NOMO-1 (cell line): Measurements from ENCODE around the gene IL2RA.

Source experiments
- DNase-seq, 2 experiments: peaks; one replicate each; lab custom pipeline; 2025; ENCODE audit not compliant: unreplicated experiment in 2 of 2; lab: John Stamatoyannopoulos, UW

IL2RA gene

DNA sequence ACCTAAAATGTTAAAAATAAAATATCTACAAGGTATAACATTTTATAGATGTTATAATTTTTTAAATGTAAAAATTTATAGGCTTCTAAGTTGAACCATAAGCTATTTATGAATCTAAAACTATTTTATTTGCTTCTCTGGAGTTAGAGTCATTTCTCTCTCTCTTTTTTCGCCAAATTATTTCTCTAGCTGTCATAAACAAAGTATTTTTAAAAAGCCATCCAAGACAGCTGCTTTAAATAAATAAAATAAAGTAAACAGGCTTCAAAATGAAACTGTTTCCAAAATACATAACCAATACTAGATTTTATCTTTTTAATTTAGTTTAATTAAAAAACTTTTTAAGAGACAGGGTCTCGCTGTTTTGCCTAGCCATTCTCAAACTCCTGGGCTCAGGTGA is 72.4 kb downstream of the IL2RA start:
- DNase-seq, result no peak

DNA sequence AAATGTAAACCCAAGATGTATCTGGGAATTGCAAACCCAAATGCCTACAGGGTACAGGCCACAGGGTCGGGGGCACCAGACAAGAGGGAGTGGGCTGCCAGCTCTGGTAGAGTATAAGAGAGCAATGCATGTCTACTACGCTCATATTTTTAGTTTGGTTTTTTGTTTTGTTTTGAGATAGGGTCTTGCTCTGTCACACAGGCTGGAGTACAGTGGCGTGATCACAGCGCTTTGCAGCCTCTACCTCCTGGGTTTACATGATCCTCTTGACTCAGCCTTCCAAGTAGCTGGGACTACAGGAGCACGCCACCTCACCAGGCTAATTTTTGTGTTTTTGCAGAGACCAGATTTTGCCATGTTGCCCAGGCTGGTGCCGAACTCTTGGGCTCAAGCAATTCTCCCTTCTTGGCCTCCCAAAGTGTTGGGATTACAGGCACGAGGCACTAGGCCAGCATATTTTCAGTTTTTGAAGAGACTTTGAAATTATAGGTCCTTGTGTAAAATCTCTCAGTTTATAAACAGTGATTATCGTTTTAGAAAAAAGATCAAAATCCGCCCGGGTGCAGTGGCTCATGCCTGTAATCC is 73.7 kb downstream of the IL2RA start:
- no peak for DNase-seq

DNA sequence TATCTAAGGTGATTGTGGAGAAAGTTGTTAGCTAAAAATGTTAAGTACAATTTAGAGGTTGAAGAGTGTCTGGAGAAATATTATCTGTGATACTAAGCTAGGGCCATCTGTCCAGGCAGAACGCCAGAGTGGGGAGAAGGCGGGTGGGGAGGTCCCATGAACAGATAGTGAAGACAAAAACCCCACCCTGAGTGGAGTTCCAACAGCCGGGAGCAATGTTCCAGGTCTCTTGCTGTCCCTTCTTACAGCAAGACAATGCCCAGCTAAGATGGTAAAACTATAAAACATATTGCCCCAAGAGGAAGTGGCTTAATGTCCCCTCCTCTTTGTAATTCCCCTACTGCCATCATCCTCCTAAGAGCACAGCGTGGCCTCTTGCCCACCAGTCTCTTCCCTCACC is 74.4 kb downstream of the IL2RA start:
- no peak for DNase-seq

DNA sequence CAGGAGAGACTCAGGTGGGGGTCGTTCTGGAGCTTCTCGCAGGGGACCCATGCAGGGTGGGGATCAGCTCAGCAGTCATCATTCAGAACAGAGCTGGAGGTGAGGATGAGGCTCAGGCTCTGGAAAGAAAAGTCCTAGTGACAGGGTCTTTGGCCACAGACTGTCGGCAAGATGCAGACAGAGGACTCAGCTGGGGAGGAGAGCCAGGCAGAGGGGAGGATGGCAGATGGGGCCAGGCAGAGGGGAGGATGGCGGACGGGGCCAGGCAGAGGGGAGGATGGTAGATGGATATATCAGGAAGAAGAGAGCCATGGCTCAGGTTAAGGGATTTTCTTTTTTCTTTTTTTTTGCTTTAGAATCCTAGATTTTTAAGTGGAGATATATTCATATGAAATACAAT is 77.1 kb downstream of the IL2RA start:
- DNase-seq, result no peak

DNA sequence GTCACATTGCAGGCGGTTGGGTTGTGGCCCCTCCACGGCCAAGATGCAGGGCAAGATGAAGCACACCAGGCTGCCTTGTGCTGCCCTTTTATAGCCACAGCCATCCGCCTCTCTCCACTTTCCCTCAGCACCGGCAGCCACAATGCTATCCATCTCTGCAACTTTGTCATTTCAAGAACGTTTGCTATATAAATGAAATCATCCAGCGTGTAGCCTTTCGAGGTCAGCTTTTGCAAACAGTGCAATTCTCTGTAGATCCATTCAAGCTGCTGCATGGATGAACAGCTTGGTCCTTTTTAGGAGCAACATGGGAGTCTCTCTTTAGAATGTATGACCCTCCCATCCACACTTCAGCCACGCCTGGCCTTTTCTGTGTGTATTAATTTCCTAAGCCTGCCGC is 78.4 kb downstream of the IL2RA start:
- DNase-seq, result no peak

DNA sequence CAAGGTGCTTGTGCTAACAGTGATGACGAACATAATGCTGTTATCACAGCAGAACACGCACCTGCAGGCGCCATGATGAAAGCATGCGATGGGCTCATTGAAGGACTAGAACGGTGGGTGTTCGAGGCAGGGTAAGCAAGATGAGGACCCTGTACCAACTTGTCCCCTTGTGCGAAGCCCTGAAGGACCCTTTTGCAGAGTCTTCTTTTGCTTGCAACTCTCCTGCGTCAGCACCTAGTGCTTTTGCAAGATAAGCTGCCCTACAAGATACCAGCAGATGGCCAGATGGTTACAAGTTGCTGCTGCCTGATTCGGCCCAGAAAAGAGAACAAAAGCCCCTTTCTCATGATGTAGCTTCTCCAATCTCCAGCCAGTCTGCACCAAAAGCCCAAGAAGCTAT is 80.6 kb downstream of the IL2RA start:
- no peak for DNase-seq

DNA sequence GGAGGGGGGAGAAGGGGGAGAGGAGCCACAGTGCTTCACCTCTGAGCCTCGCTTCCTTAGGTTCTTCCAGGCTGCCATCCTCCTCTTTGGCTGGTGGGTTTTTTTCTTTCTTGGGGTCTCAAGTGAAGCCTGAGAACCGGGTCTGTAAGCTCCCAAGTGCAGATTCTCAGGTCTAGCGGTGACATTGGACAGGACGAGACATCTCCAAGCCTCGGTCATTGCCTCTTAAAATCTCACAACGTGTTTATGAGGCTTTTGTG is 84.0 kb downstream of the IL2RA start:
- DNase-seq, result no peak

DNA sequence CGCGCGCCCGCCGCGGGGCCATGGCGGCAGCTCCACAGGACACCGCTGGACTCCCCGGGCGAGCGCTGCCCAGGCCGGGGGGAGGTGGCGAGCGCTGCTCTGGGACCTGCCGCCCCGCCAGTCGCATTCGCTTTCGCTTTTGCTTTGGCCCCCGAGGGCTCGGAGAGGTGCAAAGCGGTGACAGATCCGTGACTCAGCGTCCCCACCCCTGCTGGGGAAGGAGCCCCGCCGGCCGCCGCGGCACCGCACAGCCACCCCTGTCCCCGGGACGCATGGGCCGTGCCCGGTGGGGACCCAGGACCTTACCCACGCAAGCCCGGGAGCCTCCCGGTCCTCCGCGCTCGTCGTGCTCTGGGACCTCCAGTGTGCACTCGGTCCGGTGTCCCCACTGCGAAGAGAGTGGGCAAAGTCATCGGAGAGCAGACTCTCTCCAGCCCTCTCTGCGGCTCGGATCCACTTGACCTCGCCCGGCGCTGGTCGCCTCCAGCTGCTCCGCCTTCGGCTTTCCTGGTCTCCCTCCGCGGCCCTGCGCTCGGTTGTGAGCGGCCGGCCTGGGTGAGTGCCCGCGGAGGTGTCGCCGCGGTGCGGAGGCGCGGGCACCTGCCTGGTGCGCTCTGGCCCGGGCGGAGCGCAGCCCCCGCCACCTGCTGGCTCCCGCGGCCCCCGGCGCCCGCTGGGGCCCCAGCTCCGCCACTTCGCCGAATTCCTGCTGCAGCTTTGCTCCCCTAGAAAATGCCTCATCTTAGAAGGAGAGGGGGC is 84.5 kb downstream of the IL2RA start, which contains the start of gene IL15RA:
Gene IL15RA (minus strand): TSS at position 73 of the 759 bp plus-strand sequence. CDS start 51 bp downstream, at position 22.
- DNase-seq, result peak; percentile 50 to 66

DNA sequence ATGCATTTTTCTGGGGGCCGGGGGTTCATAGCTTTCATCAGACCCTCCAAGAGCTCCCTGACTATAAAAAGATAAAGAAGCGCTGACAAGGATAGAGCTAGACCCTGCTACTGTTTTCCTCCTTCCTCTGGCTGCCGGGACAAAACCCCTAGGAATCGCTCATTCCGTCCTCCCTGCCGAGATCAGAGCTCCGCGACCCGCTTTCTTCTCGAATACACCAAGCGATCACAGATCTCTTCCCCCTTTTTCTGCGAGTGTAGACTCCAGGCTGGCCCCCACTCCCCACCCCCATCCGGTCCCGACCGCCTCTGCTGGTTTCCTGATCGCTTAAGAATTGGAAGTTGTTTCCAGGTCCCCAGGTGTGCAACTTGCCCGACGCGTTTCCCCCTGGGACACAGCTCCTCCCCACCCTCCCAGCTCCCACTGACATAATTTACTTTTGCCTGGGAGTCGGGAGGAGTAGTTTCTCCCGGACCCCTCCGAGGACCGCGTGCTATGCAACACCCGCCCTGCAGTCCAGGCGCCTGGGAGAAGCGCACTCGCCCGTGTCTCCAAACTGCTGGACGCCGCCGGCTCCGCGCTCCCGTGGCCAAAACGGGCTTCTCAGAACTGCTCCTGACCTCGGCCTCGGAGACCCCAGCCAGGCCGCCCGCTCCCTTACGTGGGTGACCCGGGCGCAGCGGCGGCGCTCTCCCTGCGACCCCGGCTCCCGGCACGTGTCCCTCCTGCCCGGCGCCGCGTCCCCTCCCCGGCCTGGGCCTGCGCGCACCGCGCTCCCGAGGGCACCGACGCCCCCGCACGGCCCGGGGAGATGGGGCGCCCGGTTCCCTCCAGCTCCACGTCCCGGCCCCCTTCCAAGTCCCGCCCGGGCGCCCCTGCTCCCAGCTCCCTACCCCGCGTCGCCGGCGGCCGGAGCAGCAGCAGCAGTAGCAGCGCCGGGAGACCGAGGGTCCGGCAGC is 85.4 kb downstream of the IL2RA start:
- peak; percentile 7 to 22 for DNase-seq

DNA sequence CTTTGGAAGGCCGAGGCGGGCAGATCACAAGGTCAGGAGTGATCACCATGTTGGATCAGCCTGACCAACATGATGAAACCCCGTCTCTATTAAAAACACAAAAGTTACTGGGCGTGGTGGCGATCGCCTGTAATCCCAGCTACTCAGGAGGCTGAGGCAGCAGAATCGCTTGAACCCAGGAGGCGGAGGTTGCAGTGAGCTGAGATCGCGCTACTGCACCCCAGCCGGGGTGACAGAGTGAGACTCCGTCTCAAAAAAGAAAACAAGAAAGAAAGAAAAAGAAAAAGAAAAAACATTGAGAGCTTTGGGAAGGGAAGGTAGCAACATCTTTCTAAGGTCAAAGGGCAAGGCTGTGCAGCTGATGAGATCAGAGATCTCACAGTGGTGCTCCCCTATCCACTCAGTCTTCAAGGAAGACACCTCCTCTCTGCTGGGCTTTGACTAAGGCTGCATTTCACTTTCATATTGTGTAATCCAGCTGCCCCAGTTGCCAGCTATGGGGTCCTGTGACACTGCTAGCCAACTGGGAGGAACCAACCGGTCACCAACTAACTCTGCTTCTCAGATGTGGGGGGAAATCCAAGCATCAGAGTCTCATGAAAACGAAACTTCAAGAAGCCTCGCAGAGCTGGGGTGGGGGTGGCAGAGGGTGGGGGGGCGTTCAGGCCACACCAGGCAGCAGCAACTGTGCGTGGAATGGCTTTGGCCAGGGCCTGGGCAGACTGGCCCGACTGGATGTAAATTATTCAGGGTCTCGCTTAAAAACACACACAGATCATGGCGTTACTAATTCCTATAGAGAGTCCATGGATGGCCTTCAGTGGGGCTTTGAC is 86.3 kb downstream of the IL2RA start:
- DNase-seq, result peak; percentile 26 to 40

DNA sequence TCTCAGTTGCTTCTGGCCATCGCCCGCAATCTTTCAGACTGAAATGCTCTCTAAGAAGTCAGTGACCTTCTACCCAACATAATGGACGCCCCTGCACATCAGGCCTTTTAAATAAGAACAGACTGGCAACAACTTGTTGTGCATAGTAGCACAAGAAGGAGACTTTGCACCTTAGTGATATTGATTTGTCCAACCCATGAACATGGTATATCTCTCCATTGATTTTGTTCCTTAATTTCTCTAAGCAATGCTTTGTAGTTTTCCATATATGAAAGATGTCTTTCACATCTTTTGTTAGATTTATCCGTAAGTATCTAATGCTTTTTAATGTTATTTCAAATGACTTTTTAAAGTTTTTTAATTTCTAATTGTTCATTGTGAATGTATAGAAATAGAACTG is 89.1 kb downstream of the IL2RA start:
- no peak for DNase-seq

DNA sequence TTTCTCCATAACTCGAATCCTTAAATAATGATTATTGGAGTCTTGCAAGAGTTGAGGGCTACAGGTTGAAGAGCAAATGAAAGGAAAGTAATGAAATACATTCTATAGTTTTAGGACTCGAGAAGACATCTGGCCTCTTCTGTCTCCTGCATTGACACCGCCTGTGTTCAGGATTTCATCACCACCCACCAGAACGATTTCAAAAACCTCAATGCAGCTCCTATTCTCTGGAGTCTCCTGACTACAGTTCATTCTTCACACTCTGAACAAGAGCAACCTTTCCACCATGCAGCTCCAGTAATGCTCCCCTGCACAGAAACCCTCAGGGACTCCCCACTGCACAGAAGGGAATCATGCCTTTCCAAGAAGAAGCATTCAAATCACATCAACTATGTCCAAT is 90.3 kb downstream of the IL2RA start:
- DNase-seq, result no peak

DNA sequence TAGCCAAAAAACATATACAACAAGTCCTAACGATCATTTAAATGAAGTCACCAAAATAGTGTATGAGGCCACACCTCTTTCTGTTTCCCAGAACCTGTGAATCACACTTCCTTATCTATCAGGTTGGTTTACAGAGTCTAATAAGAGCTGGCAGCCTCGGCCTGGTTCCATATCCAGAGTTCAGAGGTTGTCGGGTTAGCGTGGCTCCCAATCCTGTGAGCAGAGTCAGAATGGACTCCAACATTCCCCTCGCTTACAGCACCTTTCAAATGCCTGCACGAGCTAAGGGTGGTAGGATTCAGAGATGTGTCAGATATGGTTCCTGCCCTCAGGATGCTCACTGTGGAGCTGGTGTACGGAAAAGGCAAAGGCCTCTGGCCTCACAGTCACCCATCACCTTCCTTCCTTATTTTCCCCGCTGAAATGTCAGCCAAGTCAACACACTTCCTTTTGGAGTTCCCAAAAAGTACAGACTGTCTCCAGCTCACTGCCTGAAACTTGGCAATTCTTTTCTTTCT is 90.8 kb downstream of the IL2RA start:
- no peak for DNase-seq

DNA sequence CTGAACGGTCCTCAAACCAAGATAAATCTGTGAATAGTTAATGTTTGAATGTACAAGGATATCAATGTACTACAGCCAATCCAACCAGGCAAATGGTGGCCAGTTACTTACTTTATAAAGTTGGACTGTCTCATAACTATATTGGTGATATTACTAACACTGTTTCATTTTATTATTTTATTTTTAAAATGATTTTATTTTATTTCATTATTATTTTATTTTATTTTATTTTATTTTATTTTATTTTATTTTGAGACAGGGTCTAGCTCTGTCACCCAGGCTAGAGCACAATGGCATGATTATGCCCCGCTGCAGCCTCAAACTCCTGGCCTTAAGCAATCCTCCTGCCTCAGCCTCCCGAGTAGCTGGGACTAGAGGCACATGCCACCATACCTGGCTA is 91.6 kb downstream of the IL2RA start:
- DNase-seq, result no peak

DNA sequence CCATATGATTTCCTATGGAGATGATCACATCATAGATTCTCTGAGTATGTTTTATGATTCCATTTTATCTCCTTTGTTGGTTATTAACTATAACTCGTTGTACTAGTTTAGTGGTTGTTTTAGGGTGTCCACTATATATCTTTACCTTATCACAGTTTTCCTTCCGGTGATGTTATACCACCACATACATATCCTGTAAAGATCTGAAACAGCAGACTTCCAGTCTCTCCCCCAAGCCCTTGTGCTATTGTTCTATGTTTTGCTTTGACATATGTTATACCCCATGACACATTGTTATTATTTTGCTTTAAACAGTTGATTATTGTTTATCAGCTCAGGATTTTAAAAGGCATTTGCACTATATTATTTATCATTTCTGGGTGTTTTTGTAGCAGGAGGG is 92.1 kb downstream of the IL2RA start:
- no peak for DNase-seq

DNA sequence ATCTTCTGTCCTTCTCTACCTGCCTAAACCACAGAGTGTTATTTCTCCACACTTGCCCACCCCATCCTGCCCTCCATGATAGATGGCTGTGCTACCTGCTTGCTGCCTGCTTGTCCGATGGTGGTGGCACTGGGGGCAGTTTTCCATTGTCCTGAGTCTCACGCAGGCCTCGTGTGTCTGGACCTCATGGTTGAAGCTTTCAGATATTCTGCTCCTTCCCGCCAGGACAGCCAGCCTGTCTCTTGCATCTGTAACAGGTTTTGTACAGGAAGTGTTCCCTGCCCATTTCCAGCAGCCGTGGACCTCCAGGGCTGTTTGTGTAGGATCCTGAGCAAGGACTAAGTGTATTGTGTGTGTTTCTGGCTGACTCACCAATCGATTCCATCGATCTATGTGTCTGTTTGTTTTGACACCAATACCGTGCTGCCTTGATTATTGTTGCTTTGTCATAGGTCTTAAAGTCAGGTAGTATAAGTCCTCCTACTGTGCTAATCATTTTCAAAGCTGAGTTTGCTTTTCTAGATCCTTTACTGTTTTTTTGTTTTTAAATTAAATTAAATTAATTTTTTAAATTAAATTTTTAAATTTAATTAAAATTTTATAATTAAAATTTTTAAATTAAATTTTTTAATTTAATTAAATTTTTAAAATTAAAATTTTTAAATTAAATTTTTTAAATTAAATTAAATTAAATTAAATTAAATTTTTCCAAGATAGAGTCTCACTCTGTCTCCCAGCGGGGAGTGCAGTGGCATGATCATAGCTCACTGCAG is 93.3 kb downstream of the IL2RA start:
- no peak for DNase-seq

DNA sequence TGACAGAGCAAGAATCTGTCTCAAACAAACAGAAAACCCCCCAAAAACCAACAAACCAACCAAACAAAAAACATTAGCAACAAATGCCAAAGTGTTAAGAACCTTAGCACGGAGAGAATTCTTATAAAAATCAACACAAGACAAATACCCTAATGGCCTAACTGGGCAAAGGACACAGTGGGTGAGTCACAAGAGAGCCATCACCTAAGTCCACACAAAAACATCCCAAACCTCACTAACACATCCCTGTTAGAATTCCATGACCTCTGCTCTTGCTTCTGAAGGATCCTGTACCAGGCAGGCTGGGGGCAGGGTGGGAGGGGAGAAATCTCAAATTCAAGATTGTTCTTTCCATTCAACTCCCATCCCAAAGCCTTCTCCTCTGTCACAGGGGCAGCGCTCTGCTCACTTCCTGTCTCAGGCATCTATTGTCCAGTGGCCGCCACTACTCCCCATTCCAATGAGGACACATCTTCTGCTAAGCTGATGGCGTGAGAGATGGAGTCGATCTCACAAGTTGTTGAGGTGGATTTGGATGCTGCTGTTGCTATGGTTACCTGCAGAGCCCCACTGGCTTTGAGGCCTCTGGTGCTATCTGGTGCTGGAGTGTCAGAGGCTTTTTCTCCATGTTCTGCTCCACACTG is 94.0 kb downstream of the IL2RA start:
- DNase-seq, result no peak

DNA sequence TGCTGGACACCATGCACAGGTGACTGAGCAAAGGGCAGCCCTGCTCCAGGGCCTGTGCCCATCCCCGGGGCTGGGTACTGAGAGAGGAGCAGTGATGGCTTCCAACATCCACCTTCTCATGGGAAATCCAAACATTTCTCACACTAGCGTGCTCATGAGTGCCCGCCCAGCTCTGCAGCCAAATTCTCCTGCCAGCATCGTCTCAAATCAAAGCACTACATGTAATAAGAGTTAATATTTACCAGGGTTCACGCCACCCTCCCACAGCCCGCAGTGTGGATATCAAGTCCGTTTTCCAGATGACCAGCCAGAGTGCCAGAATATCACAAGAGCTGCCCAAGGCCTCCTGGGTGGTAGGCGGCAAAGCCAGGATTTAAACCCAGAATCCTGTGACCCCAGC is 96.9 kb downstream of the IL2RA start:
- DNase-seq, result no peak

DNA sequence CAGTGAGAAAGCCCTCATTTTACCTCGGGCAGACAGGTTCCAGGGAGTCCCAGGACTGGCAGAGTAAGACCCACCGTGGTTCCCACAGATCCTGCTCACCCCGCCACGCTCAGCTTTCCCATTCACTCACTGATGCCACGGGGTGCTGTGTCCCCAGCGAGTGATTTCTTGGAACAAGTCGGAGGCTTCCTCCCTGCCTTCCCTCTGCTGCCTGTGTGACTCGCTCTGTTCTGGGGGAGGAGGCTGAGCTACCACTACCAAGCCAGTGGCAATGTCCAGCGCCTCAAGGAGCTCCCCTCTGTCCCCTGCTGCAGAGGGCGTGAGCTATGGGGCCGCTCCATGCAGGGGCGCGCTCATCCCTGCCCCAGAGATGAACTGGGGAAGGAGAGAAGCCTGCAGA is 97.4 kb downstream of the IL2RA start:
- no peak for DNase-seq
